Stimulated activated CD4-positive, alpha-beta T cell treated with anti-CD3 and anti-CD28 coated beads, TNF-alpha, amount 100 ng/mL, for 4 hours (primary cell): ENCODE results near the gene DDX39A.
"Not testable (repeated sequence)": the region's sequence is repeated elsewhere in the genome, so short reads cannot be mapped to it uniquely, and the experiment has no call there.

Experiments
- DNase-seq, 3 experiments: peaks; one replicate each; pipeline ENCODE4 v3.0.0-alpha.2; 2020; ENCODE audit warnings: low read depth in 3 of 3

DDX39A gene

GRCh38 chr19:14408491-14409145 lies 10.5 kb downstream of the DDX39A start:
- DNase-seq = no peak

- no peak for DNase-seq
These were observed 11.3 kb downstream of the DDX39A start for GRCh38 chr19:14407605-14408484.

GRCh38 chr19:14406645-14407401 lies 12.3 kb downstream of the DDX39A start:
- no peak for DNase-seq

- peak; percentile 79 to 83 (median 81) for DNase-seq
These were observed 13.1 kb downstream of the DDX39A start for GRCh38 chr19:14405758-14406644.

- DNase-seq = no peak
These were observed 13.8 kb downstream of the DDX39A start for GRCh38 chr19:14405380-14405757.

- DNase-seq = no peak
These were observed 14.8 kb downstream of the DDX39A start for GRCh38 chr19:14404312-14404711.

- DNase-seq = not testable (repeated sequence)
These were observed 15.8 kb downstream of the DDX39A start for GRCh38 chr19:14403145-14403930.

- DNase-seq = no peak
These were observed 16.6 kb downstream of the DDX39A start for GRCh38 chr19:14402332-14403144.

GRCh38 chr19:14401468-14402195 lies 17.5 kb downstream of the DDX39A start:
- no peak for DNase-seq

GRCh38 chr19:14400951-14401431 lies 18.1 kb downstream of the DDX39A start:
- no peak for DNase-seq

- not testable (repeated sequence) for DNase-seq
These were observed 22.0 kb downstream of the DDX39A start for GRCh38 chr19:14397168-14397567.

GRCh38 chr19:14396730-14397129 lies 22.4 kb downstream of the DDX39A start:
- DNase-seq = not testable (repeated sequence)

- DNase-seq = no peak
These were observed 23.3 kb downstream of the DDX39A start for GRCh38 chr19:14395710-14396336.

- DNase-seq = no peak
These were observed 23.9 kb downstream of the DDX39A start for GRCh38 chr19:14395262-14395661.

GRCh38 chr19:14394167-14394566 lies 25.0 kb downstream of the DDX39A start:
- DNase-seq = no peak

GRCh38 chr19:14393329-14393728 lies 25.8 kb downstream of the DDX39A start:
- no peak for DNase-seq

- DNase-seq = no peak
These were observed 27.9 kb downstream of the DDX39A start for GRCh38 chr19:14391156-14391821.

- DNase-seq = no peak
These were observed 28.6 kb downstream of the DDX39A start for GRCh38 chr19:14390548-14390947.
